Measurements from ENCODE around the gene TRIO.
A peak's percentile ranks its signal among the peaks of the same experiment; 100 is the strongest.

The TRIO gene

GRCh38 chr5:14167211-14167845 is 24.2 kb downstream of the TRIO start:
- DNase-seq (ENCODE audit: extremely low read depth, insufficient read length) = no peak
- no peaks in the 10 kb centered on the region for H3K36me3 ChIP-seq (ENCODE audit: control insufficient read depth, insufficient read depth, low read length)
- H3K4me3 ChIP-seq (replicated peaks; ENCODE audit: low read depth, low read length) = 0 out of 2 replicates have a peak overlapping the region, but pooled peaks have one; percentile 7
- TF ChIP-seq CTCF (IDR thresholded peaks at IDR 0.05; ENCODE audit: insufficient read depth, low read length, poor library complexity, severe bottlenecking) = no peak
- H3K27me3 ChIP-seq (replicated peaks; ENCODE audit: control insufficient read depth, insufficient read depth, low read length) = no peaks in the 10 kb centered on the region

- no peak for TF ChIP-seq CTCF (IDR thresholded peaks at IDR 0.05; ENCODE audit: insufficient read depth, low read length, poor library complexity, severe bottlenecking)
- H3K27me3 ChIP-seq (replicated peaks; ENCODE audit: control insufficient read depth, insufficient read depth, low read length) = no peaks in the 10 kb centered on the region
- peak overlapping the region; percentile 65 for H3K4me3 ChIP-seq (replicated peaks; ENCODE audit: low read depth, low read length)
- no peaks in the 10 kb centered on the region for H3K36me3 ChIP-seq (ENCODE audit: control insufficient read depth, insufficient read depth, low read length)
- DNase-seq (ENCODE audit: extremely low read depth, insufficient read length) = peak; percentile 59
Observed at GRCh38 chr5:14168144-14168792, 25.1 kb downstream of the TRIO start.

GRCh38 chr5:14168793-14169262 is 25.7 kb downstream of the TRIO start:
- peak overlapping the region; percentile 65 for H3K4me3 ChIP-seq (replicated peaks; ENCODE audit: low read depth, low read length)

GRCh38 chr5:14171046-14171445 is 27.9 kb downstream of the TRIO start:
- DNase-seq (ENCODE audit: extremely low read depth, insufficient read length) = no peak
- H3K27me3 ChIP-seq (replicated peaks; ENCODE audit: control insufficient read depth, insufficient read depth, low read length) = no peaks in the 10 kb centered on the region
- peak overlapping the region; percentile 65 for H3K4me3 ChIP-seq (replicated peaks; ENCODE audit: low read depth, low read length)
- no peaks in the 10 kb centered on the region for H3K36me3 ChIP-seq (ENCODE audit: control insufficient read depth, insufficient read depth, low read length)
- no peak for TF ChIP-seq CTCF (IDR thresholded peaks at IDR 0.05; ENCODE audit: insufficient read depth, low read length, poor library complexity, severe bottlenecking)

More at GRCh38 chr5:14168793-14169262, 25.7 kb downstream of the TRIO start:
- H3K36me3 ChIP-seq (ENCODE audit: control insufficient read depth, insufficient read depth, low read length) = no peaks in the 10 kb centered on the region
- no peak for DNase-seq (ENCODE audit: extremely low read depth, insufficient read length)
- no peak for TF ChIP-seq CTCF (IDR thresholded peaks at IDR 0.05; ENCODE audit: insufficient read depth, low read length, poor library complexity, severe bottlenecking)
- no peaks in the 10 kb centered on the region for H3K27me3 ChIP-seq (replicated peaks; ENCODE audit: control insufficient read depth, insufficient read depth, low read length)

GRCh38 chr5:14171621-14172020 is 28.5 kb downstream of the TRIO start:
- DNase-seq (ENCODE audit: extremely low read depth, insufficient read length) = no peak
- H3K4me3 ChIP-seq (replicated peaks; ENCODE audit: low read depth, low read length) = peak overlapping the region; percentile 65
- no peaks in the 10 kb centered on the region for H3K36me3 ChIP-seq (ENCODE audit: control insufficient read depth, insufficient read depth, low read length)
- no peaks in the 10 kb centered on the region for H3K27me3 ChIP-seq (replicated peaks; ENCODE audit: control insufficient read depth, insufficient read depth, low read length)
- no peak for TF ChIP-seq CTCF (IDR thresholded peaks at IDR 0.05; ENCODE audit: insufficient read depth, low read length, poor library complexity, severe bottlenecking)
